Mammary epithelial cell (primary cell): Measurements from ENCODE around the gene HLA-DMB.

Experiments
- EZH2 ChIP-seq: IDR thresholded peaks from 2 replicates; pipeline ENCODE4 v1.6.1; 2012; ENCODE audit warnings: low read length, inconsistent platforms, borderline replicate concordance
- TF ChIP-seq, protein P1 (sequence below), 2 donors: IDR thresholded peaks in 1 of 2; conservative IDR thresholded peaks in 1 of 2; 2 replicates each; pipeline ENCODE4 v1.5.1; 2011 to 2012; ENCODE audit warnings: inconsistent platforms in 2 of 2, low read length in 2 of 2, mild to moderate bottlenecking in 2 of 2, control low read depth in 1 of 2, low read depth in 1 of 2; ENCODE audit not compliant: insufficient read depth in 1 of 2; ENCODE audit errors: extremely low read depth in 1 of 2

DNA sequence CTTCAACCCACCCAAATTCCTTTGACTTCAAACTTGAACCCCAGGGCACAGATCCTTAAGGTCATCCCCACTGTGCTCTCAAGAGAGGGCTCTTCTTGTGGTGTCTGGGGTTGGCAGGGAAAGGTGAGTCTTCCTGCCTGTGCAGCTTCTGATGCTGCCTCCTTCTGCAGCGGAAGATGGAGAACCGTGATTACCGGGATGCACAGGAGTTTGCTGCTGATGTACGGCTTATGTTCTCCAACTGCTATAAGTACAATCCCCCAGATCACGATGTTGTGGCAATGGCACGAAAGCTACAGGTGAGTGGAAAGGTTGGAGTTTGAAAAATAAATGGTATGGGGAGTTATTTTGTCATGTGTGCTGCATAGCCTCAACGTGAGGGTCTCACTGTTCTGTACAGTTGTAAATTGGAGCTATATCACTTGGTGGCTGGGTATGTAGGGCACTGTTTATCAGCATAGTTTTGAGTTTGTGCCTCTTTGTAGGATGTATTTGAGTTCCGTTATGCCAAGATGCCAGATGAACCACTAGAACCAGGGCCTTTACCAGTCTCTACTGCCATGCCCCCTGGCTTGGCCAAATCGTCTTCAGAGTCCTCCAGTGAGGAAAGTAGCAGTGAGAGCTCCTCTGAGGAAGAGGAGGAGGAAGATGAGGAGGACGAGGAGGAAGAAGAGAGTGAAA is 36.6 kb upstream of the HLA-DMB start:
- TF ChIP-seq, protein P1, sequence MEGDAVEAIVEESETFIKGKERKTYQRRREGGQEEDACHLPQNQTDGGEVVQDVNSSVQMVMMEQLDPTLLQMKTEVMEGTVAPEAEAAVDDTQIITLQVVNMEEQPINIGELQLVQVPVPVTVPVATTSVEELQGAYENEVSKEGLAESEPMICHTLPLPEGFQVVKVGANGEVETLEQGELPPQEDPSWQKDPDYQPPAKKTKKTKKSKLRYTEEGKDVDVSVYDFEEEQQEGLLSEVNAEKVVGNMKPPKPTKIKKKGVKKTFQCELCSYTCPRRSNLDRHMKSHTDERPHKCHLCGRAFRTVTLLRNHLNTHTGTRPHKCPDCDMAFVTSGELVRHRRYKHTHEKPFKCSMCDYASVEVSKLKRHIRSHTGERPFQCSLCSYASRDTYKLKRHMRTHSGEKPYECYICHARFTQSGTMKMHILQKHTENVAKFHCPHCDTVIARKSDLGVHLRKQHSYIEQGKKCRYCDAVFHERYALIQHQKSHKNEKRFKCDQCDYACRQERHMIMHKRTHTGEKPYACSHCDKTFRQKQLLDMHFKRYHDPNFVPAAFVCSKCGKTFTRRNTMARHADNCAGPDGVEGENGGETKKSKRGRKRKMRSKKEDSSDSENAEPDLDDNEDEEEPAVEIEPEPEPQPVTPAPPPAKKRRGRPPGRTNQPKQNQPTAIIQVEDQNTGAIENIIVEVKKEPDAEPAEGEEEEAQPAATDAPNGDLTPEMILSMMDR (conservative IDR thresholded peaks at IDR 0.05 in 1 of 2, IDR thresholded peaks at IDR 0.05 in 1 of 2; ENCODE audit: extremely low read depth in 1 of 2, insufficient read depth in 1 of 2, low read depth in 1 of 2, low read length in 2 of 2), result no peak
- TF ChIP-seq EZH2, result no peak
